ENCODE results near the gene DNAJA3.

DNA sequence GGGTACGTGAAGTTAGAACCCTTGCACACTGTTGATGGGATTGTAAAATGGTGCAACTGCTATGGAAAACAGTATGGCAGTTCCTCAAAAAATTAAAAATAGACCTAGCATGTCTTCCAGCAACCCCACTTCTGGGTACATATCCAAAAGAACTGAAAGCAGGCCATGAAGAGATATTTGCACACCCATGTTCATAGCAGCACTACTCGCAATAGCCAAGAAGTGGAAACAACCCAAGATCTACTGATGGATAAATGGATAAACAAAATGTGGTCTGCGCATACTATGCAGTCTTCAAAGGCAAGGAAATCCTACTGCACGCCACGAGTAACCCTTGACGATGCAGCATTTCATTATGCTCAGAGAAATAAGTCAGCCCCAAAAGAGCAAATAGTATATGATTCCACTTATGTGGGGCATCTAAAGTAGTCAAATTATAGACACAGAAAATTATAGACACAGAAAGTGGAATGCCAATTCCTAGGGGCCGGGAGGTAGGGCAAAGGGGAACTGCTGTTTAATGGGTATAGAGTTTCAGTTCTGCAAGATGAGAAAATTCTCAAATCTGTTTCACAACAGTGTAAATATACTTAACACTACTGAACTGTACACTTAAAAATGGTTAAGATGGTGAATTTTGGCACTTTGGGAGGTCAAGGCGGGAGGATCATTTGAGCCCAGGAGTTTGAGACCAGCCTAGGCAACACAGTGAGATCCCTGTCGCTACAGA is 26.5 kb upstream of the DNAJA3 start:
- TF ChIP-seq, protein P1, sequence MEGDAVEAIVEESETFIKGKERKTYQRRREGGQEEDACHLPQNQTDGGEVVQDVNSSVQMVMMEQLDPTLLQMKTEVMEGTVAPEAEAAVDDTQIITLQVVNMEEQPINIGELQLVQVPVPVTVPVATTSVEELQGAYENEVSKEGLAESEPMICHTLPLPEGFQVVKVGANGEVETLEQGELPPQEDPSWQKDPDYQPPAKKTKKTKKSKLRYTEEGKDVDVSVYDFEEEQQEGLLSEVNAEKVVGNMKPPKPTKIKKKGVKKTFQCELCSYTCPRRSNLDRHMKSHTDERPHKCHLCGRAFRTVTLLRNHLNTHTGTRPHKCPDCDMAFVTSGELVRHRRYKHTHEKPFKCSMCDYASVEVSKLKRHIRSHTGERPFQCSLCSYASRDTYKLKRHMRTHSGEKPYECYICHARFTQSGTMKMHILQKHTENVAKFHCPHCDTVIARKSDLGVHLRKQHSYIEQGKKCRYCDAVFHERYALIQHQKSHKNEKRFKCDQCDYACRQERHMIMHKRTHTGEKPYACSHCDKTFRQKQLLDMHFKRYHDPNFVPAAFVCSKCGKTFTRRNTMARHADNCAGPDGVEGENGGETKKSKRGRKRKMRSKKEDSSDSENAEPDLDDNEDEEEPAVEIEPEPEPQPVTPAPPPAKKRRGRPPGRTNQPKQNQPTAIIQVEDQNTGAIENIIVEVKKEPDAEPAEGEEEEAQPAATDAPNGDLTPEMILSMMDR (IDR thresholded peaks at IDR 0.05): no peak
- TF ChIP-seq ZFX (IDR thresholded peaks at IDR 0.05; ENCODE audit: borderline replicate concordance): no peak
